Fibroblast of the aortic adventitia (primary cell): ENCODE measurements around the gene PDILT. TPM values are rescaled to one million over a fixed set of nuclear protein-coding genes. Genes with fewer than 3 reads are reported as not detected.

Source experiments
- DNase-seq: peaks from one replicate; pipeline ENCODE4 v3.0.0-alpha.2; 2010; ENCODE audit warnings: low read depth
- H3K4me3 ChIP-seq: 2 replicates; pipeline ENCODE4 v1.5.1; 2011; ENCODE audit warnings: low read depth, mild to moderate bottlenecking, control low read depth, low read length, moderate library complexity
- CTCF ChIP-seq: IDR thresholded peaks from 2 replicates; pipeline ENCODE4 v1.5.1; 2011; ENCODE audit warnings: mild to moderate bottlenecking, low read length, control low read depth, inconsistent platforms; ENCODE audit not compliant: insufficient read depth
- total RNA-seq: library from RNA; depleted of rRNA; stranded (reverse); fragments of >200 nt; gene quantifications from 2 replicates; pipeline ENCODE4 v1.2.3, GENCODE V29; 2012; ENCODE audit warnings: low replicate concordance

PDILT gene
- total RNA-seq, 1 donor: not detected

- TF ChIP-seq CTCF: no peak
- H3K4me3 ChIP-seq: no peak overlapping the region
- no peak for DNase-seq
These were observed 31.8 kb downstream of the PDILT start for GRCh38 chr16:20372701-20373100.

GRCh38 chr16:20369452-20370054 lies 35.0 kb downstream of the PDILT start:
- no peak for TF ChIP-seq CTCF
- DNase-seq: no peak
- H3K4me3 ChIP-seq: no peak overlapping the region

- H3K4me3 ChIP-seq: no peak overlapping the region
- no peak for DNase-seq
These were observed 40.5 kb downstream of the PDILT start for GRCh38 chr16:20364051-20364450.

GRCh38 chr16:20363191-20363590 lies 41.3 kb downstream of the PDILT start:
- no peak overlapping the region for H3K4me3 ChIP-seq
- no peak for DNase-seq
- TF ChIP-seq CTCF: no peak

More at GRCh38 chr16:20364051-20364450, 40.5 kb downstream of the PDILT start:
- no peak for TF ChIP-seq CTCF

- no peak for DNase-seq
- no peak for TF ChIP-seq CTCF
- H3K4me3 ChIP-seq: no peak overlapping the region
These were observed 44.5 kb downstream of the PDILT start for GRCh38 chr16:20359997-20360396.

- no peak for DNase-seq
- no peak overlapping the region for H3K4me3 ChIP-seq
- TF ChIP-seq CTCF: no peak
These were observed 49.3 kb downstream of the PDILT start for GRCh38 chr16:20355114-20355782.
